Neural progenitor cell (in vitro differentiated cells): ENCODE measurements around the gene POLD4. TPM values are rescaled to one million over a fixed set of nuclear protein-coding genes. Genes with fewer than 3 reads are reported as not detected.

Source experiments
- DNase-seq: peaks from one replicate; pipeline ENCODE4 v3.0.0-alpha.2; 2016; ENCODE audit warnings: low spot score
- H2AFZ ChIP-seq: fragments of 200-600 bp; sonication (generic); replicated peaks from 2 replicates; pipeline ENCODE4 v1.6.1; 2016; ENCODE audit warnings: antibody characterized with exemption
- H3F3A ChIP-seq: fragments of 200-600 bp; sonication (generic); 2 replicates; pipeline ENCODE4 v1.6.1; 2016; ENCODE audit warnings: antibody characterized with exemption, low read depth
- H3K27ac ChIP-seq: fragments of 200-600 bp; sonication (generic); 2 replicates; pipeline ENCODE4 v1.5.1; 2016; ENCODE audit warnings: mild to moderate bottlenecking
- H3K27me3 ChIP-seq: fragments of 200-600 bp; sonication (generic); 2 replicates; pipeline ENCODE4 v1.6.1; 2016; ENCODE audit warnings: mild to moderate bottlenecking, moderate library complexity
- H3K36me3 ChIP-seq: fragments of 200-600 bp; sonication (generic); 2 replicates; pipeline ENCODE4 v1.5.1; 2016
- H3K4me1 ChIP-seq: fragments of 200-600 bp; sonication (generic); 2 replicates; pipeline ENCODE4 v1.6.1; 2016; ENCODE audit warnings: mixed run types
- H3K4me2 ChIP-seq: fragments of 200-600 bp; sonication (generic); 2 replicates; pipeline ENCODE4 v1.6.1; 2016
- H3K4me3 ChIP-seq: fragments of 200-600 bp; sonication (generic); 2 replicates; pipeline ENCODE4 v1.5.1; 2016
- H3K79me2 ChIP-seq: fragments of 200-600 bp; sonication (generic); 2 replicates; pipeline ENCODE4 v1.6.1; 2016; ENCODE audit warnings: low read depth
- H3K9ac ChIP-seq: fragments of 200-600 bp; sonication (generic); 2 replicates; pipeline ENCODE4 v1.6.1; 2016
- H3K9me3 ChIP-seq: fragments of 200-600 bp; sonication (generic); 2 replicates; pipeline ENCODE4 v1.5.1; 2016; ENCODE audit warnings: low read depth
- H4K20me1 ChIP-seq: fragments of 200-600 bp; sonication (generic); 2 replicates; pipeline ENCODE4 v1.6.1; 2016; ENCODE audit warnings: low read depth
- H3K27ac Mint-ChIP-seq: 3 replicates; pipeline ENCODE4 v1.8.0; 2021; ENCODE audit warnings: mixed read lengths
- H3K27me3 Mint-ChIP-seq: 2 replicates; pipeline ENCODE4 v1.8.0; 2022; ENCODE audit warnings: low read depth, mild to moderate bottlenecking, inconsistent platforms, moderate library complexity, mixed read lengths; ENCODE audit not compliant: insufficient read depth
- H3K36me3 Mint-ChIP-seq: 3 replicates; pipeline ENCODE4 v1.8.0; 2021; ENCODE audit warnings: mixed read lengths
- H3K4me1 Mint-ChIP-seq: 3 replicates; pipeline ENCODE4 v1.8.0; 2021; ENCODE audit warnings: mixed read lengths
- H3K4me3 Mint-ChIP-seq: 3 replicates; pipeline ENCODE4 v1.8.0; 2021; ENCODE audit warnings: mild to moderate bottlenecking, moderate library complexity, mixed read lengths
- H3K9me3 Mint-ChIP-seq: 3 replicates; pipeline ENCODE4 v1.8.0; 2020; ENCODE audit warnings: mixed read lengths
- EZH2 ChIP-seq: fragments of 200-600 bp; sonication (generic); IDR thresholded peaks from 2 replicates; pipeline ENCODE4 v1.6.1; 2017; ENCODE audit warnings: antibody characterized with exemption, mild to moderate bottlenecking, moderate library complexity
- EZH2phosphoT487 ChIP-seq: fragments of 200-600 bp; sonication (generic); IDR thresholded peaks from 2 replicates; pipeline ENCODE4 v1.6.1; 2017; ENCODE audit warnings: antibody characterized with exemption
- total RNA-seq: library from RNA; depleted of rRNA; stranded (reverse); fragments of >200 nt; gene quantifications from 2 replicates; pipeline ENCODE4 v1.2.3, GENCODE V29; 2015; ENCODE audit warnings: low replicate concordance
- TF ChIP-seq, protein P1 (sequence below): fragments of 200-600 bp; sonication (generic); IDR thresholded peaks from 2 replicates; pipeline ENCODE4 v1.5.1; 2017; ENCODE audit warnings: antibody characterized with exemption, mild to moderate bottlenecking

Gene POLD4
- total RNA-seq, 1 donor from 2014 or later: 1.1 TPM

DNA sequence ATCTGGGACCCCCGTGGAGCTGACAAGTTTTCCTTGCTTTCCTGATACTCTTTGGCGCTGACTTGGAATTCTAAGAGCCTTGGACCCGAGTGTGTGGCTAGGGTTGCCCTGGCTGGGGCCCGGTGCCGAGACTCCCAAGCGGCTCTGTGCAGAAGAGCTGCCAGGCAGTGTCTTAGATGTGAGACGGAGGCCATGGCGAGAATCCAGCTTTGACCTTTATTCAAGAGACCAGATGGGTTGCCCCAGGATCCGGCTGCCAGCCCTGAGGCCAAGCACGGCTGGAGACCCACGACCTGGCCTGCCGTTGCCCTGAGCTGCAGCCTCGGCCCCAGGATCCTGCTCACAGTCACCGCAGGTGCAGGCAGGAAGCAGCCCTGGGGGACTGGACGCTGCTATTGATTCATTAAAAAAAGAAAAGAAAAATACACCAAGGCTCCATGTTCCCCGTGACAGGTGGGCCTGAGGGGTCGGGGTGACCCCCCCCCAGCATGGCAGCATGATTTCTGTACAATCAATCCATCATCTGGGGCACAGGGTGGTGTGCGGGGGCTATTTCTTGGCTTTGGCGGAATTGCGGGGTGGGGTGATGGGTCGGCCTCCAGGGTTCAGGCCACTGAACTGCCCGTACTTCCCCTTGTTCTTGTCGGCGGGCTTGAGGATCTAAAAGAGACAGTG, 44.8 kb upstream of the POLD4 start:
- Histone ChIP-seq H3K79me2 (peaks cover 16% of the 10 kb centered on the region), H3K27ac (no peak overlapping the region), H3K4me1 (peaks cover 7% of the 10 kb centered on the region), H3K4me2 (no peak overlapping the region), H3K27me3 (no peaks in the 10 kb centered on the region), H3K36me3 (no peaks in the 10 kb centered on the region), H4K20me1 (peaks cover 8% of the 10 kb centered on the region), H3K9ac (no peak overlapping the region), H2AFZ (no peak overlapping the region), H3K9me3 (no peaks in the 10 kb centered on the region), H3F3A (peaks cover 9% of the 10 kb centered on the region), H3K4me3 (no peak overlapping the region)
- Mint-ChIP-seq H3K27me3 (peaks cover 4% of the 10 kb centered on the region), H3K27ac (peak overlapping the region; percentile 69), H3K9me3 (no peaks in the 10 kb centered on the region), H3K4me1 (peaks cover 21% of the 10 kb centered on the region), H3K36me3 (peaks cover 10% of the 10 kb centered on the region), H3K4me3 (peak overlapping the region; percentile 41)
- TF ChIP-seq EZH2phosphoT487 (no peak), EZH2 (no peak)
- TF ChIP-seq, protein P1, sequence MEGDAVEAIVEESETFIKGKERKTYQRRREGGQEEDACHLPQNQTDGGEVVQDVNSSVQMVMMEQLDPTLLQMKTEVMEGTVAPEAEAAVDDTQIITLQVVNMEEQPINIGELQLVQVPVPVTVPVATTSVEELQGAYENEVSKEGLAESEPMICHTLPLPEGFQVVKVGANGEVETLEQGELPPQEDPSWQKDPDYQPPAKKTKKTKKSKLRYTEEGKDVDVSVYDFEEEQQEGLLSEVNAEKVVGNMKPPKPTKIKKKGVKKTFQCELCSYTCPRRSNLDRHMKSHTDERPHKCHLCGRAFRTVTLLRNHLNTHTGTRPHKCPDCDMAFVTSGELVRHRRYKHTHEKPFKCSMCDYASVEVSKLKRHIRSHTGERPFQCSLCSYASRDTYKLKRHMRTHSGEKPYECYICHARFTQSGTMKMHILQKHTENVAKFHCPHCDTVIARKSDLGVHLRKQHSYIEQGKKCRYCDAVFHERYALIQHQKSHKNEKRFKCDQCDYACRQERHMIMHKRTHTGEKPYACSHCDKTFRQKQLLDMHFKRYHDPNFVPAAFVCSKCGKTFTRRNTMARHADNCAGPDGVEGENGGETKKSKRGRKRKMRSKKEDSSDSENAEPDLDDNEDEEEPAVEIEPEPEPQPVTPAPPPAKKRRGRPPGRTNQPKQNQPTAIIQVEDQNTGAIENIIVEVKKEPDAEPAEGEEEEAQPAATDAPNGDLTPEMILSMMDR: no peak
- DNase-seq: no peak

DNA sequence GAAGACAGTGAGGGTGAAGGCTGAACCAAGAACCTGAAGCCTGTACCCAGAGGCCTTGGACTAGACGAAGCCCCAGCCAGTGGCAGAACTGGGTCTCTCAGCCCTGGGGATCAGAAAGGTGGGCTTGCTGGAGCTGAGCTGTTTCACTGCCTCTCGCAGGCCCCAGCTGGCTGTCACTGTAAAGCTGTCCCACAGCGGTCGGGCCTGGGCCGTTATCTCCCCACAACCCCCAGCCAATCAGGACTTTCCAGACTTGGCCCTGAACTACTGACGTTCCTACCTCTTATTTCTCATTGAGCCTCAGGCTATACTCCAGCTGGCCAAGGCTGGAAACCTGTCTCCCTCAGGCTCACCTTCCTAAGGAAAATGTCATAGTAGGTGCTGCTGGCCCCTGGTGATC, 44.2 kb upstream of the POLD4 start:
- Mint-ChIP-seq H3K27ac (peak overlapping the region; percentile 69), H3K36me3 (peaks cover 10% of the 10 kb centered on the region), H3K4me3 (peak overlapping the region; percentile 41), H3K9me3 (no peaks in the 10 kb centered on the region), H3K4me1 (peaks cover 22% of the 10 kb centered on the region), H3K27me3 (peaks cover 4% of the 10 kb centered on the region)
- TF ChIP-seq EZH2 (no peak), EZH2phosphoT487 (no peak)
- TF ChIP-seq, protein P1: no peak
- Histone ChIP-seq H3K4me3 (no peak overlapping the region), H2AFZ (no peak overlapping the region), H3K79me2 (peaks cover 19% of the 10 kb centered on the region), H3K4me1 (peaks cover 9% of the 10 kb centered on the region), H3K27ac (no peak overlapping the region), H3K9me3 (no peaks in the 10 kb centered on the region), H3K27me3 (no peaks in the 10 kb centered on the region), H3K9ac (no peak overlapping the region), H4K20me1 (peaks cover 10% of the 10 kb centered on the region), H3F3A (peaks cover 9% of the 10 kb centered on the region), H3K4me2 (no peak overlapping the region), H3K36me3 (no peaks in the 10 kb centered on the region)
- DNase-seq: no peak

DNA sequence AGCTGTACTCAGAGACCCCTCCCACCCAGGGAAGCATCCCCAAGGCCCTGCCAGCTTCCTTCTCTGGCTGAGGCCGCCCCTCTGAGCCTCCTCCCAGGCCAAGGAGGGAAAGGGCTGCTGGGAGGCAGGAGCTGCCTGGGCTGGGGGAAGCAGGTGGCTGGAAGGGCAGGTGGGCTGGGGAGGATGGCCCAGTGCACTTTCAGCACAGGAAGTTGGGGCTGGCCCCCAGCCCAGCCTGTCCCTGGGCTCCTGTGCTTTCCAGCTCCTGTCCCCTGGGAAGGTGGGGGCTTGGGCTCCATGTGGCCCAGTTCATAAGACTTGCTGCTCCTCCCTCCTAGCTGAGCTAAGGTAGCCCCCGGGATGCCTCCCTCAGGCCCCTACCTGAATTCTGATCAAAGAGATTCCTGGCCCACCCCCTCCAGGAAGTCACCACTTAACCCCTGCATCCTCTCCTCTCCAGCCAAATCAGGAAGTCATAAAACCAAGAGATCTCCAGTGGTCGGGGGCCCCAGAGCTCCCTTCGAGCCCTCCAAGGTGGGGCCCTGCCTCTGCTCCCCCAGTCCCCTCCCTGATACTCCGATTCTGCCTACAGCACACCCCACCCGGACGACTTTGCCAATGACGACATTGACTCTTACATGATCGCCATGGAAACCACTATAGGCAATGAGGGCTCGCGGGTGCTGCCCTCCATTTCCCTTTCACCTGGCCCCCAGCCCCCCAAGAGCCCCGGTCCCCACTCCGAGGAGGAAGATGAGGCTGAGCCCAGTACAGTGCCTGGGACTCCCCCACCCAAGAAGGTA, 43.4 kb upstream of the POLD4 start:
- Histone ChIP-seq H3K36me3 (no peaks in the 10 kb centered on the region), H4K20me1 (peaks cover 17% of the 10 kb centered on the region), H3K4me1 (peaks cover 12% of the 10 kb centered on the region), H3K4me3 (no peak overlapping the region), H3K9ac (no peak overlapping the region), H3K4me2 (no peak overlapping the region), H2AFZ (no peak overlapping the region), H3K79me2 (peaks cover 24% of the 10 kb centered on the region), H3K27me3 (no peaks in the 10 kb centered on the region), H3K27ac (no peak overlapping the region), H3K9me3 (no peaks in the 10 kb centered on the region), H3F3A (peaks cover 9% of the 10 kb centered on the region)
- peaks cover 10% of the 10 kb centered on the region for H3K36me3 Mint-ChIP-seq
- DNase-seq: no peak
- H3K9me3 Mint-ChIP-seq: no peaks in the 10 kb centered on the region
- H3K4me1 Mint-ChIP-seq: peaks cover 20% of the 10 kb centered on the region
- no peak for TF ChIP-seq EZH2
- TF ChIP-seq EZH2phosphoT487: no peak
- H3K27me3 Mint-ChIP-seq: peaks cover 4% of the 10 kb centered on the region
- H3K4me3 Mint-ChIP-seq: peak overlapping the region; percentile 72
- peak overlapping the region; percentile 57 for H3K27ac Mint-ChIP-seq

DNA sequence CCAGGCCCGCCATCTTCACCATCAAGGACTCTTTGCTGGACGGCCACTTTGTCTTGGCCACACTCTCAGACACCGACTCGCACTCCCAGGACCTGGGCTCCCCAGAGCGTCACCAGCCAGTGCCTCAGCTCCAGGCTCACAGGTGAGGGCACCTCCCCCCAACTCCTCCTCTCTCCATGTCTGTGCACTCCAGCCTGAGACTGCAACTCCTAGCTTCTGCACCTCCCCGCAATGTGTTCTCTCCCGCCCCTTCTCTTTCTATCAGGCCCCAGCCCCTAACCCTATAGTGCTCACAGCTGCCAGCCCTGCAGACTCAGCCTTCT, 42.9 kb upstream of the POLD4 start:
- H3K36me3 ChIP-seq: no peaks in the 10 kb centered on the region
- H3K4me3 Mint-ChIP-seq: no peak overlapping the region
- H2AFZ ChIP-seq: no peak overlapping the region

More for the DNA sequence above, 42.9 kb upstream of the POLD4 start:
- Histone ChIP-seq H3K4me3 (no peak overlapping the region), H4K20me1 (peaks cover 17% of the 10 kb centered on the region), H3F3A (peaks cover 11% of the 10 kb centered on the region), H3K79me2 (peaks cover 26% of the 10 kb centered on the region), H3K27ac (no peak overlapping the region), H3K4me2 (no peak overlapping the region), H3K27me3 (no peaks in the 10 kb centered on the region), H3K4me1 (peaks cover 12% of the 10 kb centered on the region), H3K9ac (no peak overlapping the region), H3K9me3 (no peaks in the 10 kb centered on the region)
- Mint-ChIP-seq H3K36me3 (peaks cover 10% of the 10 kb centered on the region), H3K9me3 (no peaks in the 10 kb centered on the region), H3K27ac (no peak overlapping the region), H3K4me1 (peaks cover 21% of the 10 kb centered on the region), H3K27me3 (peaks cover 4% of the 10 kb centered on the region)
- TF ChIP-seq, protein P1: no peak
- TF ChIP-seq EZH2 (no peak), EZH2phosphoT487 (no peak)
- DNase-seq: no peak
